ENCODE measurements around the gene DUOX2.

DNA sequence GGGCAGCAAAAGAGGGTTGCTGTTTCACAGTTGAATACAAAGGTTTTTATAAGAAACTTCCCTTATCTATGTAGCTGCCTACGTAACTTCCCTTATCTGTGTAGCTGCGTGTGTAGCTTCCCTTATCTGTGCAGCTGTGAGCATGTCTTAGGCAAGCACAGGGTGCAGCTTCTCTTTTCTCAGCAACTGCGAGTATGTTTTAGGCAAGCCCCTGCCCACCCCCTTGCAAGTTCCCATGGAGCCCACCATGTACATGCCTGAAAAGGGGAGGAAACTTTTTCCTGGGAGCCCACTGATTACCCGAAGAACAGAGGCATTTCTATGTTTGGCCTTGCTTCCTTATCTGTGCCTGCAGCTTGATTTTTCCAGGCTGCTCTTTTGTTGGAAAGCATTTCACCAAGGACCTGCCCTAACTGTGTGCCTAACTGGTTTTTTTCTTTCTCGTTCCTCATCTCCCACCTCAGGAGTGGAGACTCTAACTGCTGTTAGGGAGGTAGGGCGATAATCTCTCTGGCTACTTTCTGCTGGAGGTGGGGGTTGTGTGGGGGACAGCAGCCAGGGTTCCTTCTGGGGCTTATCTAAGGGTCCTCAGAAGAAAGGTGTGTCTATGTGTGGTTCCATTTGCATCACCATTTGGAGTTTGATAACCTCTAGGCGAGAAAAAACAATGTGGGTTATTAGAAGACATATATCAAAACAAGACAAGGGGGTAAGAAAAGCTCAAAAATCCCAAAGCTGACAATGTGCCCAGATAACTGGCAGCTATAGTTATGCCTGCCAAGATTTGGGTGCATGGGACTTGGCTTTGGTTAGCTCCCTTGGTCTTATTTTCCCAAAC lies 65.0 kb downstream of the DUOX2 start:
- TF ChIP-seq, protein P1, sequence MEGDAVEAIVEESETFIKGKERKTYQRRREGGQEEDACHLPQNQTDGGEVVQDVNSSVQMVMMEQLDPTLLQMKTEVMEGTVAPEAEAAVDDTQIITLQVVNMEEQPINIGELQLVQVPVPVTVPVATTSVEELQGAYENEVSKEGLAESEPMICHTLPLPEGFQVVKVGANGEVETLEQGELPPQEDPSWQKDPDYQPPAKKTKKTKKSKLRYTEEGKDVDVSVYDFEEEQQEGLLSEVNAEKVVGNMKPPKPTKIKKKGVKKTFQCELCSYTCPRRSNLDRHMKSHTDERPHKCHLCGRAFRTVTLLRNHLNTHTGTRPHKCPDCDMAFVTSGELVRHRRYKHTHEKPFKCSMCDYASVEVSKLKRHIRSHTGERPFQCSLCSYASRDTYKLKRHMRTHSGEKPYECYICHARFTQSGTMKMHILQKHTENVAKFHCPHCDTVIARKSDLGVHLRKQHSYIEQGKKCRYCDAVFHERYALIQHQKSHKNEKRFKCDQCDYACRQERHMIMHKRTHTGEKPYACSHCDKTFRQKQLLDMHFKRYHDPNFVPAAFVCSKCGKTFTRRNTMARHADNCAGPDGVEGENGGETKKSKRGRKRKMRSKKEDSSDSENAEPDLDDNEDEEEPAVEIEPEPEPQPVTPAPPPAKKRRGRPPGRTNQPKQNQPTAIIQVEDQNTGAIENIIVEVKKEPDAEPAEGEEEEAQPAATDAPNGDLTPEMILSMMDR (IDR thresholded peaks at IDR 0.05; ENCODE audit: low read depth, low read length, missing input control), result no peak
- TF ChIP-seq, protein P2, sequence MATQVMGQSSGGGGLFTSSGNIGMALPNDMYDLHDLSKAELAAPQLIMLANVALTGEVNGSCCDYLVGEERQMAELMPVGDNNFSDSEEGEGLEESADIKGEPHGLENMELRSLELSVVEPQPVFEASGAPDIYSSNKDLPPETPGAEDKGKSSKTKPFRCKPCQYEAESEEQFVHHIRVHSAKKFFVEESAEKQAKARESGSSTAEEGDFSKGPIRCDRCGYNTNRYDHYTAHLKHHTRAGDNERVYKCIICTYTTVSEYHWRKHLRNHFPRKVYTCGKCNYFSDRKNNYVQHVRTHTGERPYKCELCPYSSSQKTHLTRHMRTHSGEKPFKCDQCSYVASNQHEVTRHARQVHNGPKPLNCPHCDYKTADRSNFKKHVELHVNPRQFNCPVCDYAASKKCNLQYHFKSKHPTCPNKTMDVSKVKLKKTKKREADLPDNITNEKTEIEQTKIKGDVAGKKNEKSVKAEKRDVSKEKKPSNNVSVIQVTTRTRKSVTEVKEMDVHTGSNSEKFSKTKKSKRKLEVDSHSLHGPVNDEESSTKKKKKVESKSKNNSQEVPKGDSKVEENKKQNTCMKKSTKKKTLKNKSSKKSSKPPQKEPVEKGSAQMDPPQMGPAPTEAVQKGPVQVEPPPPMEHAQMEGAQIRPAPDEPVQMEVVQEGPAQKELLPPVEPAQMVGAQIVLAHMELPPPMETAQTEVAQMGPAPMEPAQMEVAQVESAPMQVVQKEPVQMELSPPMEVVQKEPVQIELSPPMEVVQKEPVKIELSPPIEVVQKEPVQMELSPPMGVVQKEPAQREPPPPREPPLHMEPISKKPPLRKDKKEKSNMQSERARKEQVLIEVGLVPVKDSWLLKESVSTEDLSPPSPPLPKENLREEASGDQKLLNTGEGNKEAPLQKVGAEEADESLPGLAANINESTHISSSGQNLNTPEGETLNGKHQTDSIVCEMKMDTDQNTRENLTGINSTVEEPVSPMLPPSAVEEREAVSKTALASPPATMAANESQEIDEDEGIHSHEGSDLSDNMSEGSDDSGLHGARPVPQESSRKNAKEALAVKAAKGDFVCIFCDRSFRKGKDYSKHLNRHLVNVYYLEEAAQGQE (IDR thresholded peaks at IDR 0.05), result no peak
